ENCODE results near the gene COL5A1. TPM values are rescaled to one million over a fixed set of nuclear protein-coding genes. Genes with fewer than 3 reads are reported as not detected.

Gene COL5A1
- polyA plus RNA-seq, 12 donors, result 97.3 to 862 (median 434) TPM

DNA sequence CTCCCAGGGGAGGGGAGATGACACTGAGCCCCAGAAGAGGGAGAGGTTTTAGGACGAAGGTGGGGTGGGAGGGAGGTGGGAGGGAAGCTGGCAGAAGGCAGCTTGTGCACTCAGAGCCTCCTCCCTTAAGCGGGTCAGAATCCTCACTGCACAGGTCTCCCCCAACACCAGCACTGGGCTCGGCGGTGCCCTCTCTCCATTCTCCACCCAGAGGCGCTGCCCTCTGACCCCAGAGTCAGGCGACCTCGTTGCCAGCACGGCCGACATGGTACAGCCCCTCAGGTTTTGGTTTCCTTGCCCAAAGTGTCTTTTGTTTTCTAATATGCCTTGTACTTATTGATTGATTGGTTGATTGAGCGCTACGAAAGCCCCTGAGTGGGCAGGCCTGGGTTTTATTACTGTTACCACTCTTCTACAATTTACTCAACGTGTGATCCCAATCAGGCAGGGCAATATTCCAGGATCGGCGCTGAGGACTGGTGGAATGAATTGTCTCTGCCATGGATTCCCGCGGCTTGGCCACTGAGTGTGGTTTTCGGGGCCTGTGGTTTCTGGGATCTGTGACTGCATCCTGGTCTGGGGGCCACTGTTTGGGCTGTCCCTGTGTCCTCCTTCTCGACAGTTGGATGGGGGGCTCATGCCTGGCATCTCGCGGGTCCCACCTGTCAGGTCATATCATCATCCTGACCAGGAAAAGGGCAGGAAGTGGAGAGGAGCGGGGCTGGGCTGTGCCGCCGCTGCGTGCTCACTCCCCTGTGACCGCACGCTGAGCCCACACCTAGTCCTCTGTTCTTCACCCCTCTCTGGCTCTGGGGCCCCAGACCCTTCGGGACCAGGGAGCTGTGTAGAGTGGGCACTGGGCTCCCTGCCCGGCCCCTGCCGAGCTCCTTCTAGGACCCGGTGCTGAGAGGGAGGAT, 229.4 kb downstream of the COL5A1 start:
- DNase-seq, result no peak

DNA sequence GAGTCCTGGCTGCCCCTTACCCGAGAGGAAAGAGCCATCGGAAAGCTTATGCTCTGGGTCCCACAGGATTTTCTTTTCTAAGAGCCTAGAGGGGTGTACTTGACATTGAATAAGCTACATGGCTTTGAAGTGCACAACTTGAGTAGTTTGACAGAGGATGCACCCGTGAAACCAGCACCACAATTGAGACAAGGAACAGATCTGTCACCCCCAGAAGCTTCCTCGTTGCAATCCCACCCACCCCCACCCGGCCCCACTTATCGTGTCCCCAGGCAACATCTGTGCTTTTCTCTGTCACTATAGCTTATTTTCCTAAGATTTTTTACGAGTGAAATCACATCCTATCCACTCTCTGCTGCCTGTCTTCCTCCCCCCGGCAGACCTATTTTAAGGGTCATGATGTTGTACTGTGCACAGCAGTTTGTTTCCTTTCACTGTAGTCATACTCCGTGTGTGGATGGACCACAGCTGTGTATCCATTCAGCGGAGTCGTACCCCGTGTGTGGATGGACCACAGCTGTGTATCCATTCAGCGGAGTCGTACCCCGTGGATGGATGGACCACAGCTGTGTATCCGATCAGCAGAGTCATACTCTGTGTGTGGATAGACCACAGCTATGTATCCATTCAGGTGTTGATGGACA, 230.2 kb downstream of the COL5A1 start:
- no peak for DNase-seq

DNA sequence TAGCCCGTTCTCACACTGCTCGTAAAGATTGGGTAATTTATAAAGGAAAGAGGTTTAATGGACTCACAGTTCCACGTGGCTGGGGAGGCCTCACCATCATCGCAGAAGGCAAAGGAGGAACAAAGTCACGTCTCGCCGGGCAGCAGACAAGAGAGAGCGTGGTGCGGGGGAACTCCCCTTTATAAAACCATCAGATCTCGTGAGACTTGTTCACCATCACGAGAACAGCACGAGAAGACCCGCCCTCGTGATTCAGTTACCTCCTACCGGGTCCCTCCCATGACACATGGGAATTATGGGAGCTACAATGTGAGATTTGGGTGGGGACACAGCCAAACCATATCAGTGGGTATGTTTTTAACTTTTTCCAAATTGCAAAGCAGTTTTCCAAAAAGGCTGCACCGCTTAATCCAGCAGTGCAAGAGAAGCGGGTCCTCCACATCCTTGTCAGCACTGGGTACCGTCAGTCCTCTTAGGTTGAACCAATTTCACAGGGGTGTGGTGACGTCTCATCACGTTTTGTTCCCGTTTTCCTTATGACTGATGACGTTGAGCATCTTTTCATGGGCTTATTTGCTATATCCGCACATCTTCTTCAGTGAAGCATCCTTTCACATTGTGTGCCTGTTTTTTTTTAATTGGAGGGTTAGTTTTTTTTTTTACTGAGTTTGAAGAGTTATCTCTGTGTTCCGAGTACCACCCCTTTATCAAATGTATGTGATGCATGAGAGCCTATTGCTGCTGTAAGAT, 231.1 kb downstream of the COL5A1 start:
- DNase-seq, result no peak

DNA sequence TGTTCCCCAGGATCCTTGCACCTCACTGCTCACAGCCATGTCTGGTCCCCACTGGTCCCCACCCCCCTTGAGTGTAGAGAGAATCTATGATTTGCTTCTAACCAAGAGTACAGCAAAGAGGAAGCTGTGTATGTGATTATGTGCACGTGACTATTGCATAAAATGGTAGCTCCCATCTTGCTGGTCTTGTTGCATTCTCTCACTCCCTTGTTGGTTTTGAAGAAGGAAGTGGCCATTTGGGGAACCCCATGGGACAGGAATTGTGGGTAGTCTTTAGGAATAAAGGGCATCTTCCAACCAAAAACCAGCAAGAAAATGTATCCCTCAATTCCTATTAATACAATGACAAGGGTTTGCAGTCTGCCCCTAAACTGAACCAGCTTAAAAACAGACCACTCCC, 233.8 kb downstream of the COL5A1 start:
- DNase-seq, result no peak

DNA sequence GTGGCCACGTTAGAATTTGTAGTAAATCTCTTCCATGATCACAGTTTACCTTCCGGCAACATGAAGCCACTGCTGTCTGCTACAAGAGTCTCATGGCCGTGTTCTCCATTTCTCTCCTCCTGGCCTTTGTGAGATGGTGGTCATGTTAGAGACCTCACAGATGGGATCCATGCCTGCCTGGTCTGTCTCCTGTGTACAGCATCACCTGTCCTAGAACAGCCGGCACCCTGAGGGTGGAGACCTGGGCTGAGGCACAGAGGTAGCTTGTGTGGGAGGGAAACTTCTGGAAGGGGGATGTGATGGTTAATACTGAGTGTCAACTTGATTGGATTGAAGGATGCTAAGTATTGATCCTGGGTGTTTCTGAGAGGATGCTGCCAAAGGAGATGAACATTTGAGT, 235.9 kb downstream of the COL5A1 start:
- DNase-seq, result no peak

DNA sequence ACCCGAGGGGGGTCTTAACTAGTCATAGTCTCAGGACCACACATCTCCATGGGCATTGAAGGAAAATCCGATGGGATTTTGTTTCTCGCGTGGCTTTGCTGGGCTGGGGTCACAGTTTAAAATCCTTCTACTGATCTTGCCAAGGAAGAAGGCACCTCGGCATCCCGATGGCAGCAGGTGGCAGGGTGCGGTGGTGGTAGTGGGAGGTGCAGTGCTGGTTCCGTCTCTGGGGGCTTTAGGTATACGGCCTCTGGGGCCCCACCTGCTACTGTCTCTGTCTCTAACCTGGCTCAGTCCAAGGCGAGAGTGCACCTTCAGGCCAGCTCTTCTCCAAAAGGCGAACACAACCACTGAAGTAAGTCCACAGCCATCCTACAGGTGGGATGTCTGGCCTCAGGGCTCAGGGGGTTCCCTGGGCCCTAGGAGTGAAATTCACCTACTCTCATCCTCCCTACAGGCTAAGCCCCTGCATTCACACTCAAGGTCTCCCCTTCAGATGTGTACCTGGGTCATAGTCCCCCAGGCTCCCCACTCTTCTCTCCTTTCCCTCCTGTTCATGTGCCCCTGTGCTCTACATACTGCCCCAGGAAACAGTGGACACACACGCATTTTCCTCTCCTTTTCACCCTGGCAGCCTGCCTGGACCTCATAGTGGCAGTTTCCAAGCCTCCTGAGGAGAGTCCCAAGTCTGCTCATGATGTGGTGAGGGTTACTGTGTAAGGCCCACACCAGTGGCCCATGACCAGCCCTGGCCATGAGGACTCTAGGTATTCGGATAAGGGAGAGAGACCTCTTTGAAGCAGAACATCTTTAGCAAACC, 238.3 kb downstream of the COL5A1 start:
- no peak for DNase-seq

DNA sequence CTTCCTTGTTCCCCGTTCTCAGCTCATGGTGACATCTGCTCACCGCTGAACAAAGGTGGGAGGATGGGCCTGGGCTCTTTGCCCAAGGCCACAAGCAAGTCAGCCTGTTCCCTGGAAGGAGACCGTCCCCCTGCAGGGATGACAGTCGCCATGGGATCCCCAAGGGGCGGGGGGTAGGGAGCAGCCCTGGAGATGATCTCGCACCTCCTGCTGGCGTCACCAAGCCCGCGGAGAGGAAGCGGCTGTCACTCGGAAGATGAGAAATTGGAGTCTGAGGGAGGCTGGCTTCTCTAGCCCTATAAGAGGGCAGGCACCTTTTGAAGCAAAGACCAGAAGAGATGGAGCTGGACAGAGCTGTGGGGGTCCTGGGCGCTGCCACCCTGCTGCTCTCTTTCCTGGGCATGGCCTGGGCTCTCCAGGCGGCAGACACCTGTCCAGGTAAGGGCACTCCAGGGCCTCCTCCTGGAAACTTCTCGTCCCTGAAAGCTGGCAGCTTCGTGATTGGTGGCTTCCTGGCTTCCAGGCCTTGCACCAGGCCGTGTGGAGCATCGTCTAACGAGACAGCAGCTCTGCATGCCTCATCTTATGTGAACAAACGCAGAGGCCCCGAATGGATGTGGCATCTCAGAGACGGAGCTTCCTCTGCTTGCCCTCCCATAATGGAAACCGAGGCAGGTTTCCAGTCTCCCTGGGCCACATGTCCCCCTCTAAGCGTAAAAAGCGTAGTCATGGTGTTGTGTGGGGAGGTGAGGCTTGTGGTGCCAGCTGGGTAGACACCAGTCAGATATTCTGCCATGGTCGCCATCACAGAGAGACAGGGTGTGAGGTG, 239.1 kb downstream of the COL5A1 start, which contains the start of gene FCN2:
FCN2 (plus strand) TSS at position 327 of the 829 bp plus-strand sequence; CDS start at position 339, 12 bp downstream.
- DNase-seq, result no peak

DNA sequence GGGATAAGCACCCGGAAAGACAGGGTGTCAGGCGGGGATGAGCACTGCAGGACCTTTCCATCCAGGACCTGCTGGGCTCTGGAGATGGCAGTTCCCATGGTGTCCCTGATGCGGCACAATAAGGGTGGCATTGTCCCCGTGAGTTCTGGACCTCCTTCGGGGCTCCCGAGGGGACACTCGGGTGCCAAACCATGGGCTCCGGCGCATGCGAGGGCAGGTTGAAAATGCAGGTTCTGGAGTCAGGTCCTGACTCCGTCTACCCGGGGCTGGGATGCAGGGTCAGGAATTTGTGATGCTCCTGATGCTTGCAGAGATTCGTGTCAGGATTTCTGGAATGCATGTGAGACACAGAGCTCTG, 239.7 kb downstream of the COL5A1 start:
- no peak for DNase-seq

DNA sequence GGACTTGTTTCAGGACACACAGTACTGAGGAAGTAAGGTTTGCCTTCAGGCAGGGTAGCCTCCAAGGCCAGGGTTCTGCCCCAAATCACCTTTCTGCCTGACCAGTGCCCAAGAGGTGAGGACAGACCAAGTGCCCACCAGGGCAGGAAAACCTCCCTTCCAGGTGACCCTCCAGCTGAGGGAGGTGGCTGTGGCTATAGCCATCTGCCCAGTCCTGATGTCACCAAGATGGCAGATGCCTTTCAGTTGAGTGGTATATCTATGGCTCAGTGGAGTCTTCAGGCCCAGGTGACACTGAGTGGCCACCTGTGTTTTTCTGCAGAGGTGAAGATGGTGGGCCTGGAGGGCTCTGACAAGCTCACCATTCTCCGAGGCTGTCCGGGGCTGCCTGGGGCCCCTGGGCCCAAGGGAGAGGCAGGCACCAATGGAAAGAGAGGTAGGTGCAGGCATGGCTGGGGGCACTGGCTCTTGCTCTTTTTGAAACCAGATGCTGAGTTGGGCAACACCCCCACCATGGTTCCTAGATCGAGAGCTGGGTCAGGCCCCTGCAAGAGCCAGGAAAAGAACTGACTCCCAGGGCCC, 240.7 kb downstream of the COL5A1 start:
- DNase-seq, result no peak

DNA sequence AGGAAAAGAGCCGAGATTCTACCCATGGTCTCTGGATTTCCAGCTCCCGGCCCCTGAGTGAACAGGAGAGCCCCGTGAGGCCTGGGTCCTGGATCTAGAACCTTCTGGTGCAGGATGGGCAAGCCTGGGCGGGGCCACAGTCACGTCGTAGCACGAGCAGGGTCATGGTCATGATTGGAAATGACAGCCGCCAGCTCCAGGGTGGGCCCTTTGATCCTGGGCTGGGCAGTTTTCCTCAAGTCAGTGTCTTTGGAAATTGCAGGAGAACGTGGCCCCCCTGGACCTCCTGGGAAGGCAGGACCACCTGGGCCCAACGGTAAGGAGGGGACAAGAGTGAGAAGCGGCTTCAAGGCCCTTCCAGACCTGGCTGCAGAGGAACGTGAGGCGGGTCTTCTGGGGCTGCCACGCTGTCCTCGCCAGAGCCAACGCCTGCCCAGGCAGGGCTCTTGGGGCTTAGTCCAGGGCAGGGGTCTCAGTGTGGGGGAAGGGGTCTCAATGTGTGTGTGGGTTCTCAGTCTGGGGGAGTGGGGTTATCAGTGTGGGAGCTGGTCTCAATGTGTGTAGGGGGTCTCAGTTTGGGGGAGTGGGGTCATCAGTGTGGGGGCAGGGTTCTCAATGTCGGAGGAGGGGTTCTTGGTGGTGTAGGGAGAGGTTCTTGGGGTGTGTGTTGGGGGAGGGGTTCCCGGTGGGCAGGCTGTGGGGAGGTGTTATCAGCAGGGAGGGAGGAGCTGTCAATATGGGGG, 241.6 kb downstream of the COL5A1 start:
- no peak for DNase-seq

DNA sequence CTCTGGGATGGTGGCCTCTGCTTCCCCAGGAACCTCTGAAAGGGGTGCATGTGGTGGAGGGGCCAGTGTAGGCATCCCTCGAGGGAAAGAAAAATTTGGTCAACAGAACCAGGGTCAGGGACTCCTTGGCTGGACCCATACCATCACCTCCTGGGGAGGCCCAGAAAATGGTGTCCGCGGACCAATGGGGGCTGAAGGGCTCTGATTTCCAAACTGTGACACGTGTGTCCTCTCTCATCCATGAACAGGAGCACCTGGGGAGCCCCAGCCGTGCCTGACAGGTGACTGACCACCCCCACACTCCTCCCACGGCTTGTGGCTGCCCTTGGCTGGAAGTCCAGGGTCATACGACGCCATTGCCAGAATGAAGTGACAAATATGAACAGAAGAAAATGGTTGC, 242.9 kb downstream of the COL5A1 start:
- DNase-seq, result no peak

DNA sequence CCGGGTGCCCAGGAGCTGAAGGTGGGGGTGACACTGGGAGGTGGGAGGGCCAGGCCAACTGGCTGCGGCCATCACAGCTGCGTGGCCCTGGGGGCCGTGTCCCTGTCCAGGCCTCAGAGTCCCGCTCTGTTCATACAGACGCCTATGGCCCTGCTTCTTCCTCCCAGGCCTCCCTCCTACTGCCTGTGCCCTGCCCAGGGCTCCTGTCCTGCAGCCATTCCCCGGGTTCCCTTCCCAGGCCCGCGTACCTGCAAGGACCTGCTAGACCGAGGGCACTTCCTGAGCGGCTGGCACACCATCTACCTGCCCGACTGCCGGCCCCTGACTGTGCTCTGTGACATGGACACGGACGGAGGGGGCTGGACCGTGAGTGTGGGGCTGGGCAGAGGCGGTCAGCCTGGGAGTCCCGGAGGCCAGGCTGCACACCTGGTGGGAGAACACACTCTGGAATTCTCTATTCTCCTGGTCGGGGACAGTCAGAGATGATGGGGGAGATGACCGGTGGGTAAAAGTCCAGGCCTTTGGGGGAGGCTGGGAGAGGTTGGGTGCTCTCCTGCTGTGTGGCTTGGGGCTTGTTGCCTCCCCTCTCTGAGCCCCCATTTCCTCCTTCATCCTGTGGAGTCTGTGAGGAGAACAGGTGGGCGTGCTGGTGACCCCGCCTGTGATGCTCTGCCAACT, 243.5 kb downstream of the COL5A1 start:
- DNase-seq, result no peak

DNA sequence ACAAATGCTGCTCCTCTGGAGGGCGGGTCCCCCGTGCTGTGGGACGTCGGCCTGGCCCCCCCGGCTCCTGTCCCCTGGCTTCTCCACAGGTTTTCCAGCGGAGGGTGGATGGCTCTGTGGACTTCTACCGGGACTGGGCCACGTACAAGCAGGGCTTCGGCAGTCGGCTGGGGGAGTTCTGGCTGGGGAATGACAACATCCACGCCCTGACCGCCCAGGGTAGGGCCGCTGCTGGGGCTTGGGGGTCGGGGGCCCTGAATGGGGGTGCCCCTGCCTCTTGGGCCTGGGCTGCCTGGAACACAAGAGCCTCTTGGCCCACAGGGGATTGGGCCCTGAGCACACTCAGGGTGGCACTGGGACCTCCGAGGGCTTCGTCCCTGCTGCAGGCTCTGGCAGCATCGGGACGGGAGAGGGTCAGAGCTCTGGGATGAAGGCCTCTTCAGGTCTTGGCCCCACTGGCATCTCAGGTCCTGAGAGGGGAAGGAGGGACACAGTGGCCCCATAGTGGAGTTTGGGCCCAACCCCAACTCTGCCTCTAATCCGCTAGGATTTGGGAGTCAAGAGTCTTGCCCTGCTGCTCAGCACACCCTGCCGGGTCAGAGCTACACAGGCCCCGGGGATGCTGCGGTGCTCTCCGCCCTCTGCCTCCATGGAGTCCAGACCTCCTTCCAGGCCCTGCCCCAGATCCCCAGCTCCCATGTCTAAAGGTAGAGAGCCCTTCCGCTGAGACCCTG, 244.2 kb downstream of the COL5A1 start:
- no peak for DNase-seq

DNA sequence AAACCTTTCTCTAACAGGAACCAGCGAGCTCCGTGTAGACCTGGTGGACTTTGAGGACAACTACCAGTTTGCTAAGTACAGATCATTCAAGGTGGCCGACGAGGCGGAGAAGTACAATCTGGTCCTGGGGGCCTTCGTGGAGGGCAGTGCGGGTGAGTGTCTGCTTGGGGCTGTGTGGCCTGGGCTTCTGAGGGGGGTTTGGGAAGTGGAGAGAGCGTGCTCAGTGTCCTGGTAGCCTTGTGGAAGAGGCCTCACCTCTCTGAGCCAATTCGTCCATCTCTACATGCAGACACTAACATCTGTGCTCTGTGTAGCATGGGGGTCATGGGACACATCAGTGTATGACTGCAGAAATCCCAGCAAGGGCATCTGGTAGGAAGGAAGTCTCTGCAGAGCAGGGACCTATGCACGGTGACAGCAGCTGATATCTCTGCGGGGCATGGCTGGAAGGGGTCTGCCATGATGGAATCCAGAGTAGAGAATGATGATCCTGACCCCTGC, 244.9 kb downstream of the COL5A1 start:
- no peak for DNase-seq

DNA sequence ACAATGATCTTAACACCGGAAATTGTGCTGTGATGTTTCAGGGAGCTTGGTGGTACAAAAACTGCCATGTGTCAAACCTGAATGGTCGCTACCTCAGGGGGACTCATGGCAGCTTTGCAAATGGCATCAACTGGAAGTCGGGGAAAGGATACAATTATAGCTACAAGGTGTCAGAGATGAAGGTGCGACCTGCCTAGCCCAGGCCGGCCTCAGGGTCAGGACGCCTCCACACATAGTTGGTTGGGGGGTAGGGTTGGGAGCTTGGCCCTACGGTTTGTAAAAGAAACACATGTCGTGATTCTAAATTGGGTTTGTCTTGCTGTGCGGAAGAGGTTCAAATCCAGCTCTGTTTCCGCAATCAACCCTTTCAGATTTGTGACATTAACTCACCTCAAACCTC, 245.6 kb downstream of the COL5A1 start:
- no peak for DNase-seq

DNA sequence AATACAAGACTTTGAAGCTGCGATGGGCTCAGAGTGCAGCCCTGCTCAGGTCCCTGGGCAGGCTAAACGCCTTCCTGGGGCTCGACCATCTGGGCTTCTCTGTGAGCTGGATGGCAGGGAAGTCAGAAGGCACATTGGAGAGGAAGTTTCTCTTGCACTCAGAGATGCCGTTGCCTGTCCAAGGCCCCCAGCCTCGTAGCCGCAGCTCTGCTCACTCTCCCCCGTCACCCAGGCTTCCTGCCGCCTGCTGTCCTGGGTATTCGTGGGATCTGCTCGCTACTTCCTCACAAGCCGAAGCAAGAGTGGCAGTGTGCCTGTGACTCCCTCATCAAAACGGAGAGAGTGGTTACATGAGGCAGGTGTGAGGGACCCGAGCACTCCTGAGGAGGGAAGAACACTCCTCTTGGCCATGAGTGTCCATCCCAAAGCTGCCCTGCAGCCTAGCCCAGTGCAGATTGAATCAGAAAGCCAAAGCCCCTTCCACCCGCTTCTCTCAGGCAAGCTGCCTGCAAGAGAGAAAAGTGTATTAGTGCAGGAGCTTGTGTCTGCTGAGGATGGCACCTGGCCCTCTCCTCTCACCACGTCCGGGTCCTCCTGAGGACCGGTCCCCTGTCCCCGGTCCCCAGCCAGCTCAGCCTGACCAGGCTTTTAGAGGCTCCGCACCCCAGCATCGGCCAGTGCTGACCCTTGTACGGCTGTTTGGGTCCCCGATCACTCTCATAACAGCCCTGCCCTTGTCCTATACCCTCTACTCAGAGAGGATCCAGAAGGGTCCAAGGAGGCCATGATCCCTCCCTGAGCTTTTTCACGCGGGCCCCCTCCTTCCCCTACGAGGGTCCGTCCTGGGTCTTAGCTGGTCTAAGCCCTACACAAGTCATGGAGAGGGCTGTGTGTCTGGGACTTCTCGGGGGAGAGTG, 246.3 kb downstream of the COL5A1 start:
- DNase-seq, result no peak

All from muscle of arm (tissue), 12 donors.